ENCODE results near the gene CDC25A. TPM values are rescaled to one million over a fixed set of nuclear protein-coding genes. Genes with fewer than 3 reads are reported as not detected.
A peak's percentile ranks its signal among the peaks of the same experiment; 100 is the strongest.

Gene CDC25A
- total RNA-seq, 2 experiments from 2014 or later: 32.5 to 33.9 TPM

- no peak for DNase-seq
- ATAC-seq: no peak
- POLR2A ChIA-PET: no interaction called here
Measured at GRCh38 chr3:48178072-48178471, 10.1 kb downstream of the CDC25A start.

DNA sequence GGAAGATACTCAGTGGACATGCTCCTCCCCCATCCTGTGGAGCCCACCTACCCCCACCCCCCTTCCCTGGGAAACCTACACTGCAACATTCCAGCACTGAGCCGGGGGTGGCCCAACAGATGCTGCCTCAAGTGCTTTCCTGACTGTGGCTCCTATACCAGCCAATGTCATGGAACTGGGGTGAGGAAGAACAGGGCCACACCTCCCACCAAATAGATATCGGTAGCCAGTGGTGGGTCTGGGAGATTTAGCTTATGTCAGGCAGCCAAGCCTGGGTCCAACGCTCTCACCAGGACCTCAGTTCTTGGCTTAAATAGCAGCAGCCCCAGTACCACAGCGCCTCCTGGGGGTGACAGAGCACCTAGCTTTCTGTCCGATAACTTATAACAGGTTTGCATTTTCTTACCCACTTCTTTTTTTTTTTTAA, 30.3 kb downstream of the CDC25A start:
- Mint-ChIP-seq H3K27ac (no peak overlapping the region), H3K4me1 (no peaks in the 10 kb centered on the region), H3K4me3 (no peak overlapping the region), H3K9me3 (ENCODE audit: low read depth) (no peaks in the 10 kb centered on the region), H3K27me3 (no peaks in the 10 kb centered on the region), H3K36me3 (ENCODE audit: low read depth) (peaks cover 46% of the 10 kb centered on the region)
- CTCF ChIA-PET: interaction anchor here (0.7 to 2.2 kb wide), 10 partner anchors 9 to 585 kb away, joined by 3 to 6 read pairs (median 5); no protein-coding TSS in a partner anchor
- no peak for ATAC-seq
- intact Hi-C loops (cut with DNase I, micrococcal nuclease): loop anchor here in 1 of 2 experiments (10.0 kb wide), 1 partner anchor 303 kb away; no protein-coding TSS in a partner anchor
- POLR2A ChIA-PET: interaction anchor here (0.6 to 1.0 kb wide), 3 partner anchors 27 to 136 kb away, joined by 3 to 8 read pairs (median 3); no protein-coding TSS in a partner anchor
- DNase-seq: peak; percentile 72

More at GRCh38 chr3:48178072-48178471, 10.1 kb downstream of the CDC25A start:
- Mint-ChIP-seq H3K27me3 (no peaks in the 10 kb centered on the region), H3K4me3 (no peak overlapping the region), H3K9me3 (ENCODE audit: low read depth) (no peaks in the 10 kb centered on the region), H3K36me3 (ENCODE audit: low read depth) (peaks cover 84% of the 10 kb centered on the region), H3K4me1 (no peaks in the 10 kb centered on the region), H3K27ac (no peak overlapping the region)
- CTCF ChIA-PET: interaction anchor here (0.7 kb wide), 1 partner anchor 27 kb away, joined by 3 read pairs; no protein-coding TSS in a partner anchor
- intact Hi-C loops (cut with DNase I, micrococcal nuclease): no loop called here

DNA sequence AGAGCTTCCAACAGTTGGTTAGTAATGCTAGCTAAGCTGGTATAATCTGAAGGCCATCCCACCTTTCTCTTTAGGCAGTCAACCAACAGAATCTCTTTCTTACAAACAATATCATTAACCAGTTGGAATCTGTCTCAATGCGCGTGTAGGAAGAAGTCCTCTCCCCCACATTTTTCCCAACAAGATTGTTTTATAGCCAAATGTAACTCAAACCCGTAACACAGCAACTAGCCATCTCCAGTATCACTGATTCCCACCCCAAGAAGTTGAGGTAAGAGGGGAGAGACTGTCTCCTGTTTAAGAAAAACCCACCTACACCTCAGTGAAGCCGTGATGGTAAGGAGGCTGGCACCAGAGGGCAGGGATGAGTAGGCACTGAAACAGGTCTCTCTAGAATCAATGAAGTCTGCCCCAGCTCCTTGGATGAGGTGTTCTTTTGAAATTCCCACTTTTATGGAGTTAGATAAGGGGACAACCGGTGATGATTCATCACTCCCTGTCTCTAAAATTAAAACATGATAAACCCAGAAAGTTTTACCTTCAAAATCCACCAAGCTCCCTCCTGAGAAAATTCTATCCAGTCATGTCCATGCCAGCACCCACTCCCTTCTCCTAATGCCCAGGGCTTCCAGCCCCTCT, 30.9 kb downstream of the CDC25A start:
- intact Hi-C loops (cut with DNase I, micrococcal nuclease): loop anchor here in 1 of 2 experiments (10.0 kb wide), 1 partner anchor 303 kb away; no protein-coding TSS in a partner anchor
- no peak overlapping the region for H3K4me3 Mint-ChIP-seq
- H3K27me3 Mint-ChIP-seq: no peaks in the 10 kb centered on the region
- H3K9me3 Mint-ChIP-seq (ENCODE audit: low read depth): no peaks in the 10 kb centered on the region
- H3K36me3 Mint-ChIP-seq (ENCODE audit: low read depth): peaks cover 46% of the 10 kb centered on the region
- no peak overlapping the region for H3K27ac Mint-ChIP-seq
- no peak for ATAC-seq
- DNase-seq: no peak
- POLR2A ChIA-PET: interaction anchor here (0.6 to 1.0 kb wide), 2 partner anchors 28 to 72 kb away, joined by 3 to 8 read pairs; no protein-coding TSS in a partner anchor
- CTCF ChIA-PET: interaction anchor here (0.6 to 1.4 kb wide), 10 partner anchors 8 to 585 kb away, joined by 3 to 6 read pairs (median 4); no protein-coding TSS in a partner anchor
- H3K4me1 Mint-ChIP-seq: no peaks in the 10 kb centered on the region

DNA sequence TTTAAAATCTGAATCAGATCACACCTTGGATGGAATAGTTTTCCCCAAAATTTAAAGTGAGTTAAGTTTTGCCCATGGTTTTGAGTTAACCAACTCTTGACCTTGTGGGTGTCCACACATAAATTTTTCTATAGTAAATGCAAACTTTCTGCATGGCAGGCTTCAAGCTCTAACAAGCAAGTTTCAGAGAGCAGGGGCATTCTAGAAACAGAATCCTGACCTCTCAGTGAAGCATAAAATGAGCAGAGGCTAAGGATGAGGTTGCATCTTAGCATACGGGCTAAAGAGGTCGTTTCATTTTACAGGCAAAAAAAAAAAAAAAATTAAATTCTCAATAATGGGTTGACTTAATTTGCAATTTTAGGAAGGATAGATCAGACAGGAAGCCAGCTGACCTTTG, 32.1 kb downstream of the CDC25A start:
- peaks cover 36% of the 10 kb centered on the region for H3K36me3 Mint-ChIP-seq (ENCODE audit: low read depth)
- POLR2A ChIA-PET: interaction anchor here (0.9 kb wide), 1 partner anchor 67 kb away, joined by 6 read pairs; no protein-coding TSS in a partner anchor
- no peak overlapping the region for H3K27ac Mint-ChIP-seq
- no peaks in the 10 kb centered on the region for H3K27me3 Mint-ChIP-seq
- H3K4me1 Mint-ChIP-seq: no peaks in the 10 kb centered on the region
- ATAC-seq (no peak), DNase-seq (no peak)
- intact Hi-C loops (cut with DNase I, micrococcal nuclease): loop anchor here in 1 of 2 experiments (10.0 kb wide), 1 partner anchor 301 kb away; no protein-coding TSS in a partner anchor
- H3K4me3 Mint-ChIP-seq: no peak overlapping the region
- CTCF ChIA-PET: interaction anchor here (0.7 to 1.4 kb wide), 3 partner anchors 290 to 331 kb away, joined by 3 to 6 read pairs (median 4); no protein-coding TSS in a partner anchor
- H3K9me3 Mint-ChIP-seq (ENCODE audit: low read depth): no peaks in the 10 kb centered on the region

DNA sequence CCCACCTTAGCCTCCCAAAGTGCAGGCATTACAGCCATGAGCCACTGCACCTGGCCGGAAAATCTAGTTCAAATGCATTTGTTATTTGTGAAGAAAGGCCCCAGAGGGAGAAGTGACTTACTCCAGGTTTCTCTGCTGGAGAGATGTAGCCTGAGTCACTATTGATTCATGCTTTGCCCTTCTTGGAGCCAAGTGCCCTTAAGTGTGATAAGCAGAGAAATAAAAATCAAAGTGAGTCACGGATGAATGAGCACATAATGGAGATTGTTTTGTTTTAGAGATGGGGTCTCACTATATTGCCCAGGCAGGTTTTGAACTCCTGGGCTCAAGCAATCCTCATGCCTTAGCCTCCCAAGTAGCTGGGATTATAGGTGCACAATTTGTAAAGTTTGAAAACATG, 33.1 kb downstream of the CDC25A start:
- Mint-ChIP-seq H3K9me3 (ENCODE audit: low read depth) (no peaks in the 10 kb centered on the region), H3K36me3 (ENCODE audit: low read depth) (peaks cover 31% of the 10 kb centered on the region), H3K4me1 (no peaks in the 10 kb centered on the region), H3K27me3 (no peaks in the 10 kb centered on the region), H3K4me3 (no peak overlapping the region), H3K27ac (no peak overlapping the region)
- peak; percentile 23 for ATAC-seq
- intact Hi-C loops (cut with DNase I, micrococcal nuclease): loop anchor here in 1 of 2 experiments (10.0 kb wide), 1 partner anchor 300 kb away; no protein-coding TSS in a partner anchor
- CTCF ChIA-PET: no interaction called here
- POLR2A ChIA-PET: no interaction called here
- DNase-seq: no peak

DNA sequence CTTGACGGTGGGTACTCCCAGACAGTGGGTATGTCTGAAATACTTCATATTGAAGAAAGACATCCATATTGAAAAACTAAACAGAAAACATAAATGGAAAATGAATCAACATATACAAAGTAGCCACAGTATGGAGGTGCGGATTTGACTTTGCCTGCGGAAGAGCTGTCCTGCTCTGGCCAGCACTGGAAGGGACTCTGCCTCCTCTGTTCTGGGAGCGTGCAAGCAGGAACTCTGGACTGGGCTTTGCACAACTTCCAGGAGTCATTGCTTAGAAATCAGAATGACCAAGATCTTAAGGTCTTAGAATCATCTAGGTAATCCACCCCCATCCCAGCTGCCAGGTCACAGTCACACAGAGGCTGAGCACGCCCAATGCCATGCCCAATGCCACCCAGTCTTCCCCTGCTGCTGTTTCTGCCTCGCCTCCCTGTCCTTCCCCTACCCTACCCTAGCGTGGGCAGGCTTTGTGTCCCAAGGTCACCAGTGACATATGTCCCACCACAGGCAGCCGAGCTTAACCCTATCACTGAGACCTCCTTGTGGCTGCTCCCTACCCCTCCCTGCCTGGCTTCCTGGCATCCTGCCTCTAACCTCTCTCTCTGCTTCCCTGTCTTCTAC, 36.3 kb downstream of the CDC25A start:
- no peak for DNase-seq

GRCh38 chr3:48151058-48151806, 37.0 kb downstream of the CDC25A start:
- no peak overlapping the region for H3K4me3 Mint-ChIP-seq
- DNase-seq: peak; percentile 81
- ATAC-seq: peak; percentile 96
- no peaks in the 10 kb centered on the region for H3K9me3 Mint-ChIP-seq (ENCODE audit: low read depth)
- CTCF ChIA-PET: interaction anchor here (0.5 to 1.5 kb wide), 16 partner anchors 19 to 755 kb away, joined by 3 to 10 read pairs (median 3); no protein-coding TSS in a partner anchor
- no peaks in the 10 kb centered on the region for H3K4me1 Mint-ChIP-seq
- H3K27ac Mint-ChIP-seq: no peak overlapping the region
- POLR2A ChIA-PET: no interaction called here
- intact Hi-C loops (cut with DNase I, micrococcal nuclease): loop anchor here (1.0 to 10.0 kb wide), 3 partner anchors 161 to 314 kb away; no protein-coding TSS in a partner anchor
- no peaks in the 10 kb centered on the region for H3K36me3 Mint-ChIP-seq (ENCODE audit: low read depth)
- H3K27me3 Mint-ChIP-seq: no peaks in the 10 kb centered on the region

More for the DNA sequence above, 36.3 kb downstream of the CDC25A start:
- Mint-ChIP-seq H3K4me3 (no peak overlapping the region), H3K36me3 (ENCODE audit: low read depth) (peaks cover 3% of the 10 kb centered on the region), H3K27me3 (no peaks in the 10 kb centered on the region), H3K27ac (no peak overlapping the region), H3K9me3 (ENCODE audit: low read depth) (no peaks in the 10 kb centered on the region), H3K4me1 (no peaks in the 10 kb centered on the region)
- intact Hi-C loops (cut with DNase I, micrococcal nuclease): loop anchor here (1.0 to 10.0 kb wide), 3 partner anchors 162 to 315 kb away; no protein-coding TSS in a partner anchor
- ATAC-seq: no peak
- CTCF ChIA-PET: interaction anchor here (0.7 to 1.5 kb wide), 14 partner anchors 20 to 756 kb away, joined by 3 to 10 read pairs (median 4); no protein-coding TSS in a partner anchor
- POLR2A ChIA-PET: no interaction called here

GRCh38 chr3:48143992-48144391, 44.2 kb downstream of the CDC25A start:
- Mint-ChIP-seq H3K27me3 (no peaks in the 10 kb centered on the region), H3K9me3 (ENCODE audit: low read depth) (no peaks in the 10 kb centered on the region), H3K27ac (no peak overlapping the region), H3K4me1 (no peaks in the 10 kb centered on the region), H3K36me3 (ENCODE audit: low read depth) (no peaks in the 10 kb centered on the region), H3K4me3 (no peak overlapping the region)
- CTCF ChIA-PET: no interaction called here
- ATAC-seq (no peak), DNase-seq (no peak)
- POLR2A ChIA-PET: no interaction called here
- intact Hi-C loops (cut with DNase I, micrococcal nuclease): no loop called here

DNA sequence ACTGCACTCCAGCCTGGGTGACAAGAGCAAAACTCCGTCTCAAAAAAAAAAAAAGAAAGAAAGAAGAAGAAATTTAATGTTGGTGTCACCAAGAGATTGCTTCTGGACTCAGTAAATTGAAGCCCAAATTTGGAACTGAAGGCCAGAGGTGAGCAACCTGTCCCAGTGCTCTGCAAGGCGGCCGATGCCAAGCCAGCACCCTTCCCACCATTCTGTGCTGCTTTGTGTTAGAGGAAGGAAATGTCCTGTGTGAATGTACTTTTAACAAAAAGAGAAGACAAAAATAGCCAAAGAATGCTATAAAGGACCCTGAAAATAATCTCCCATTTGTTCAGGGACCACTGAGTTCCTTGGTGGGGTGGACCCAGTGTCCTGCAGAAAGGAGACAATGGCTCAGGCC, 44.6 kb downstream of the CDC25A start:
- Mint-ChIP-seq H3K4me3 (no peak overlapping the region), H3K9me3 (ENCODE audit: low read depth) (no peaks in the 10 kb centered on the region), H3K27me3 (no peaks in the 10 kb centered on the region), H3K4me1 (no peaks in the 10 kb centered on the region), H3K36me3 (ENCODE audit: low read depth) (no peaks in the 10 kb centered on the region), H3K27ac (no peak overlapping the region)
- ChIA-PET POLR2A (no interaction called here), CTCF (no interaction called here)
- intact Hi-C loops (cut with DNase I, micrococcal nuclease): no loop called here
- ATAC-seq: no peak
- no peak for DNase-seq

DNA sequence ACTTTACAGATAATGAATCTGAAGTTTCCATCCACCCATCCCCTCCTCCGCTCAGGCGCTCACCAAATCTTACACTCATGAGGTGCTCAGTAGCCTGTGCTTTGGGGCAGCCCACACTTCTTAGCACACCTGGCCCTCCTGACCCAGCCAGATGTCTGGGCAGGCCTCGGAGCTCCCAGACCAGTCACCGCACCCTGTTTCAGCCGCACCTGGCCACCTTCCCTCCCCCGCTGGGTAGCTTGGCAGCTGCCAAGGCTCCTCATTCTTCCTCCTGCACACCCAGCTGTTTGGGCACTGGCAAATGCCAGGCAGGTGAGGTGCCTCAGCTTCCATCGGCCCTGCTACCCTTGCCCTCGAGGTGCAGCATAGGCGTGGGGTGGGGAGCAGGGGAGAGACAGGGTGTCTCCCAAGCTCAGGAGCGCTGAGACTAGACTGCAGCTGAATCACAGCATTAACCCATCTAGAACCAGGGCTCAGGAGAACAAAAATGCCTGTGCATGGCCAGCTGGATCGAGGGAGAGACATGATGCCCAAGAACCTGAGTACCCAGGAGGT, 45.8 kb downstream of the CDC25A start:
- H3K27me3 Mint-ChIP-seq: no peaks in the 10 kb centered on the region
- no peaks in the 10 kb centered on the region for H3K9me3 Mint-ChIP-seq (ENCODE audit: low read depth)
- CTCF ChIA-PET: interaction anchor here (0.6 to 0.7 kb wide), 2 partner anchors 64 to 137 kb away, joined by 3 read pairs; no protein-coding TSS in a partner anchor
- intact Hi-C loops (cut with DNase I, micrococcal nuclease): no loop called here
- H3K4me1 Mint-ChIP-seq: no peaks in the 10 kb centered on the region
- no peak overlapping the region for H3K4me3 Mint-ChIP-seq
- DNase-seq (no peak), ATAC-seq (no peak)
- POLR2A ChIA-PET: no interaction called here
- H3K36me3 Mint-ChIP-seq (ENCODE audit: low read depth): no peaks in the 10 kb centered on the region
- no peak overlapping the region for H3K27ac Mint-ChIP-seq
